GM23338 (cell line): ENCODE measurements around the gene MT1H. TPM values are rescaled to one million over a fixed set of nuclear protein-coding genes. Genes with fewer than 3 reads are reported as not detected.
A peak's percentile ranks its signal among the peaks of the same experiment; 100 is the strongest.

Experiments used
- ATAC-seq: fragments of 200-7000 bp; cut with Tn5 transposase; 3 replicates; pipeline ENCODE4 v1.9.1; 2020
- DNase-seq: peaks from one replicate; pipeline ENCODE4 v3.0.0-alpha.2; 2015; ENCODE audit warnings: low spot score
- H2AFZ ChIP-seq: fragments of 200-600 bp; sonication (generic); 2 replicates; pipeline ENCODE4 v1.8.0; 2016; ENCODE audit warnings: antibody characterized with exemption, mild to moderate bottlenecking, moderate library complexity
- H3F3A ChIP-seq: fragments of 200-600 bp; sonication (generic); replicated peaks from 2 replicates; pipeline ENCODE4 v1.8.0; 2017; ENCODE audit warnings: antibody characterized with exemption, mixed run types, low read depth
- H3K27ac ChIP-seq: fragments of 200-600 bp; sonication (generic); 2 replicates; pipeline ENCODE4 v1.6.1; 2016; ENCODE audit warnings: low read depth
- H3K27me3 ChIP-seq: fragments of 200-600 bp; sonication (generic); 2 replicates; pipeline ENCODE4 v1.8.0; 2016; ENCODE audit warnings: mild to moderate bottlenecking, mixed run types, moderate library complexity; ENCODE audit not compliant: insufficient read depth
- H3K36me3 ChIP-seq: fragments of 200-600 bp; sonication (generic); 2 replicates; pipeline ENCODE4 v1.8.0; 2016; ENCODE audit warnings: mild to moderate bottlenecking; ENCODE audit not compliant: insufficient read depth
- H3K4me1 ChIP-seq: fragments of 200-600 bp; sonication (generic); 2 replicates; pipeline ENCODE4 v1.8.0; 2016; ENCODE audit warnings: mild to moderate bottlenecking, moderate library complexity; ENCODE audit not compliant: insufficient read depth
- H3K4me2 ChIP-seq: fragments of 200-600 bp; sonication (generic); 2 replicates; pipeline ENCODE4 v1.7.1; 2017; ENCODE audit warnings: mixed run types
- H3K4me3 ChIP-seq: fragments of 200-600 bp; sonication (generic); 2 replicates; pipeline ENCODE4 v1.6.1; 2016; ENCODE audit warnings: mixed run types
- H3K79me2 ChIP-seq: fragments of 200-600 bp; sonication (generic); replicated peaks from 2 replicates; pipeline ENCODE4 v1.8.0; 2017; ENCODE audit warnings: mild to moderate bottlenecking; ENCODE audit not compliant: insufficient read depth
- H3K9me2 ChIP-seq: fragments of 200-600 bp; sonication (generic); 2 replicates; pipeline ENCODE4 v1.8.0; 2017; ENCODE audit not compliant: insufficient read depth
- H4K20me1 ChIP-seq: fragments of 200-600 bp; sonication (generic); replicated peaks from 2 replicates; pipeline ENCODE4 v1.8.0; 2017; ENCODE audit warnings: mild to moderate bottlenecking; ENCODE audit not compliant: insufficient read depth
- H3K27ac Mint-ChIP-seq: 2 replicates; pipeline ENCODE4 v1.8.0; 2020; ENCODE audit warnings: inconsistent platforms, mild to moderate bottlenecking, moderate library complexity, mixed read lengths
- H3K27me3 Mint-ChIP-seq: 3 replicates; pipeline ENCODE4 v1.8.0; 2022; ENCODE audit warnings: low read depth, mild to moderate bottlenecking, moderate library complexity, mixed read lengths, inconsistent platforms; ENCODE audit not compliant: insufficient read depth, poor library complexity
- H3K36me3 Mint-ChIP-seq: 3 replicates; pipeline ENCODE4 v1.8.0; 2021; ENCODE audit warnings: low read depth, mild to moderate bottlenecking, inconsistent platforms, moderate library complexity, mixed read lengths
- H3K4me1 Mint-ChIP-seq: 3 replicates; pipeline ENCODE4 v1.8.0; 2020; ENCODE audit warnings: mild to moderate bottlenecking, inconsistent platforms, mixed read lengths
- H3K4me3 Mint-ChIP-seq: 3 replicates; pipeline ENCODE4 v1.8.0; 2021; ENCODE audit warnings: moderate library complexity, mild to moderate bottlenecking, inconsistent platforms, mixed read lengths
- H3K9me3 Mint-ChIP-seq: 3 replicates; pipeline ENCODE4 v1.8.0; 2020; ENCODE audit warnings: moderate library complexity, mild to moderate bottlenecking, inconsistent platforms, mixed read lengths
- EZH2 ChIP-seq: fragments of 200-600 bp; sonication (generic); IDR thresholded peaks from one replicate; pipeline ENCODE4 v1.8.0; 2017; ENCODE audit warnings: antibody characterized with exemption, mild to moderate bottlenecking, low read depth; ENCODE audit not compliant: unreplicated experiment
- EZH2phosphoT487 ChIP-seq: fragments of 200-600 bp; sonication (generic); IDR thresholded peaks from one replicate; pipeline ENCODE4 v1.8.1; 2018; ENCODE audit warnings: antibody characterized with exemption; ENCODE audit not compliant: unreplicated experiment
- JUNB ChIP-seq: IDR thresholded peaks from one replicate; pipeline ENCODE4 v1.6.1; 2016; ENCODE audit warnings: antibody characterized with exemption; ENCODE audit not compliant: unreplicated experiment
- NANOG ChIP-seq: IDR thresholded peaks from 2 replicates; pipeline ENCODE4 v1.6.1; 2016; ENCODE audit warnings: antibody characterized with exemption, borderline replicate concordance
- STAT1 ChIP-seq: IDR thresholded peaks from one replicate; pipeline ENCODE4 v1.6.1; 2016; ENCODE audit warnings: antibody characterized with exemption; ENCODE audit not compliant: unreplicated experiment
- ZNF114 ChIP-seq: fragments of 250-450 bp; sonication (Bioruptor Pico); IDR thresholded peaks from 2 replicates; pipeline ENCODE4 v1.5.0; 2020; ENCODE audit warnings: mild to moderate bottlenecking, moderate library complexity
- polyA plus RNA-seq: library from polyadenylated mRNA; unstranded; fragments of >200 nt; fragmentation: Nextera tagmentation; extraction: Ambion mirVana; gene quantifications from 2 replicates; pipeline ENCODE4 v1.2.1, GENCODE V29; 2016
- total RNA-seq: library from RNA; depleted of rRNA; stranded (reverse); fragments of >200 nt; shearing (Covaris generic); gene quantifications from 2 replicates; pipeline ENCODE4 v1.2.3, GENCODE V29; 2014
- TF ChIP-seq, protein P1 (sequence below), 2 experiments: fragments of 200-600 bp in 1 of 2; sonication (generic) in 1 of 2; conservative IDR thresholded peaks; 2 replicates each; pipeline versions ENCODE4 v1.5.1 to v1.6.1; 2016 to 2017; ENCODE audit warnings: antibody characterized with exemption in 2 of 2, low read depth in 2 of 2, mild to moderate bottlenecking in 2 of 2, moderate library complexity in 1 of 2

Gene MT1H
- total and polyA plus RNA-seq, 2 experiments from 2014 or later = 52.3 to 425 TPM

GRCh38 chr16:56633535-56633934, 36.1 kb upstream of the MT1H start:
- Mint-ChIP-seq H3K4me1 (peaks cover 26% of the 10 kb centered on the region), H3K9me3 (no peaks in the 10 kb centered on the region; the same call in 2 of the 3 replicates), H3K27ac (no peak overlapping the region), H3K36me3 (no peaks in the 10 kb centered on the region; the same call in 2 of the 3 replicates), H3K4me3 (peak overlapping the region; percentile 76; the same call in 2 of the 3 replicates), H3K27me3 (peaks cover 100% of the 10 kb centered on the region)
- Histone ChIP-seq H4K20me1 (peaks cover 19% of the 10 kb centered on the region), H3F3A (peaks cover 4% of the 10 kb centered on the region; the same call in 1 of the 2 replicates), H3K36me3 (no peaks in the 10 kb centered on the region; the same call in 1 of the 2 replicates), H3K79me2 (no peaks in the 10 kb centered on the region), H2AFZ (no peak overlapping the region), H3K4me3 (no peak overlapping the region), H3K4me2 (no peak overlapping the region), H3K9me2 (no peaks in the 10 kb centered on the region), H3K4me1 (peaks cover 14% of the 10 kb centered on the region; the same call in 1 of the 2 replicates), H3K27ac (no peak overlapping the region), H3K27me3 (peaks cover 100% of the 10 kb centered on the region)
- TF ChIP-seq EZH2 (peak; percentile 36), STAT1 (no peak)
- ATAC-seq (no peak), DNase-seq (no peak)

DNA sequence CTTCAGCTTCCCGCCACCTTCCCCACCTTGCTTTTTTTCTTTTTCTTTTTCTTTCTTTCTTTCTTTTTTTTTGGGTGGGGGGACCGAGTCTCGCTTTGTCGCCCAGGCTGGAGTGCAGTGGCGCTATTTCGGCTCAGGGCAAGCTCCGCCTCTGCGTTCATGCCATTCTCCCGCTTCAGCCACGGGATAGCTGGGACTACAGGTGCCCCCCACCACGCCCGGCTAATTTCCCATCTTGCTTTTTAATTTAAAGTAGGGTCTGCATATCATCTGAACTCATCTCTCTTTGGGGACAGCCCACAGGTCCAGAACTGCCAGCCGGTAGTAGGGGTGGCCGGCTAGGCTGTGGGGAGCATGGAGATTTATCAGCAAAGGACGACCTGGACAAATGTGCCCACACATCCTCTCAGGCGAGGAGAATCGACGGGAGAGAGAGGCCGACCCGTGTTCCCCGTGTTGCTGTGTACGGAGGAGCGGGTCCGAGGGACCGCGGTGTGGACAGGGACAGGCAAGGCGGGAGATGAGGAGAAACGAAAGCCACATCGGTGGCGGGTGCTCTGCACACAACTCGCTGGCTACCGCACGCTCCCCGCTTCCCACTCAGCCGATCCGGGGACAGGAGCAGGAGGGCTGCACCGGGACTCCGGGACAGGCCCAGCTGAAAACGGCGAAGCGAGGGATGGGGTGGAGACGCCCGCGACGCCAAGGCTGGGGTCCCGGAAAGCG, 34.7 kb upstream of the MT1H start:
- H3K4me3 ChIP-seq = peak overlapping the region; percentile 53
- H3K9me3 Mint-ChIP-seq = no peaks in the 10 kb centered on the region; the same call in 2 of the 3 replicates
- peak overlapping the region; percentile 38; the same call in 1 of the 2 replicates for H2AFZ ChIP-seq
- H3K4me1 Mint-ChIP-seq = peaks cover 30% of the 10 kb centered on the region
- DNase-seq = peak; percentile 46
- H3K36me3 Mint-ChIP-seq = no peaks in the 10 kb centered on the region; the same call in 2 of the 3 replicates
- H3K27me3 ChIP-seq = peaks cover 100% of the 10 kb centered on the region
- H3K27ac Mint-ChIP-seq = no peak overlapping the region
- peaks cover 11% of the 10 kb centered on the region; the same call in 1 of the 2 replicates for H3F3A ChIP-seq
- no peaks in the 10 kb centered on the region; the same call in 1 of the 2 replicates for H3K36me3 ChIP-seq
- peak overlapping the region; percentile 75 for H3K4me2 ChIP-seq
- H3K79me2 ChIP-seq = no peaks in the 10 kb centered on the region
- no peak overlapping the region for H3K27ac ChIP-seq
- peaks cover 19% of the 10 kb centered on the region for H4K20me1 ChIP-seq
- H3K4me1 ChIP-seq = peaks cover 19% of the 10 kb centered on the region; the same call in 1 of the 2 replicates
- peaks cover 100% of the 10 kb centered on the region for H3K27me3 Mint-ChIP-seq
- peak overlapping the region; percentile 71 for H3K4me3 Mint-ChIP-seq
- ATAC-seq = peak; percentile 4; the same call in 2 of the 3 replicates
- TF ChIP-seq EZH2 = peak; percentile 98
- TF ChIP-seq STAT1 = no peak
- peak; percentile 91 for TF ChIP-seq EZH2phosphoT487
- TF ChIP-seq ZNF114 (CRISPR knock-in tag) = no peak
- H3K9me2 ChIP-seq = no peaks in the 10 kb centered on the region

- H3K36me3 Mint-ChIP-seq = no peaks in the 10 kb centered on the region; the same call in 2 of the 3 replicates
- H3K4me3 ChIP-seq = peak overlapping the region; percentile 53
- TF ChIP-seq JUNB (no peak), NANOG (no peak), ZNF114 (CRISPR knock-in tag) (no peak)
- TF ChIP-seq, protein P1, sequence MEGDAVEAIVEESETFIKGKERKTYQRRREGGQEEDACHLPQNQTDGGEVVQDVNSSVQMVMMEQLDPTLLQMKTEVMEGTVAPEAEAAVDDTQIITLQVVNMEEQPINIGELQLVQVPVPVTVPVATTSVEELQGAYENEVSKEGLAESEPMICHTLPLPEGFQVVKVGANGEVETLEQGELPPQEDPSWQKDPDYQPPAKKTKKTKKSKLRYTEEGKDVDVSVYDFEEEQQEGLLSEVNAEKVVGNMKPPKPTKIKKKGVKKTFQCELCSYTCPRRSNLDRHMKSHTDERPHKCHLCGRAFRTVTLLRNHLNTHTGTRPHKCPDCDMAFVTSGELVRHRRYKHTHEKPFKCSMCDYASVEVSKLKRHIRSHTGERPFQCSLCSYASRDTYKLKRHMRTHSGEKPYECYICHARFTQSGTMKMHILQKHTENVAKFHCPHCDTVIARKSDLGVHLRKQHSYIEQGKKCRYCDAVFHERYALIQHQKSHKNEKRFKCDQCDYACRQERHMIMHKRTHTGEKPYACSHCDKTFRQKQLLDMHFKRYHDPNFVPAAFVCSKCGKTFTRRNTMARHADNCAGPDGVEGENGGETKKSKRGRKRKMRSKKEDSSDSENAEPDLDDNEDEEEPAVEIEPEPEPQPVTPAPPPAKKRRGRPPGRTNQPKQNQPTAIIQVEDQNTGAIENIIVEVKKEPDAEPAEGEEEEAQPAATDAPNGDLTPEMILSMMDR (conservative IDR thresholded peaks at IDR 0.05; ENCODE audit: low read depth in 2 of 2) = no peak
Observed at GRCh38 chr16:56635441-56635967, 34.1 kb upstream of the MT1H start.

More at GRCh38 chr16:56635441-56635967, 34.1 kb upstream of the MT1H start:
- peak overlapping the region; percentile 38; the same call in 1 of the 2 replicates for H2AFZ ChIP-seq
- H3K36me3 ChIP-seq = no peaks in the 10 kb centered on the region; the same call in 1 of the 2 replicates
- Mint-ChIP-seq H3K4me3 (peak overlapping the region; percentile 71), H3K27ac (no peak overlapping the region), H3K4me1 (peaks cover 30% of the 10 kb centered on the region), H3K27me3 (peaks cover 100% of the 10 kb centered on the region), H3K9me3 (no peaks in the 10 kb centered on the region; the same call in 2 of the 3 replicates)
- H3K4me2 ChIP-seq = peak overlapping the region; percentile 75
- peak; percentile 16 for ATAC-seq
- H3K4me1 ChIP-seq = peaks cover 19% of the 10 kb centered on the region; the same call in 1 of the 2 replicates
- H3K9me2 ChIP-seq = no peaks in the 10 kb centered on the region
- H3K79me2 ChIP-seq = no peaks in the 10 kb centered on the region
- peaks cover 11% of the 10 kb centered on the region; the same call in 1 of the 2 replicates for H3F3A ChIP-seq
- peaks cover 16% of the 10 kb centered on the region for H4K20me1 ChIP-seq
- H3K27ac ChIP-seq = no peak overlapping the region
- peaks cover 100% of the 10 kb centered on the region for H3K27me3 ChIP-seq
- DNase-seq = peak; percentile 55
